ENCODE results near the gene PRLH. TPM values are rescaled to one million over a fixed set of nuclear protein-coding genes. Genes with fewer than 3 reads are reported as not detected.

The PRLH gene, protein sequence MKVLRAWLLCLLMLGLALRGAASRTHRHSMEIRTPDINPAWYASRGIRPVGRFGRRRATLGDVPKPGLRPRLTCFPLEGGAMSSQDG
- not detected for polyA plus RNA-seq (2012; ENCODE audit: insufficient read depth, insufficient read length)

GRCh38 chr2:237566401-237567235 is at the start of gene PRLH:
Gene PRLH (plus strand): TSS chr2:237566574. CDS start chr2:237566574, 0 bp downstream.
- H3K4me3 ChIP-seq (ENCODE audit: low read length): no peak within 1 kb of the TSS
- DNase-seq (ENCODE audit: low read depth, low spot score): no peak

DNA sequence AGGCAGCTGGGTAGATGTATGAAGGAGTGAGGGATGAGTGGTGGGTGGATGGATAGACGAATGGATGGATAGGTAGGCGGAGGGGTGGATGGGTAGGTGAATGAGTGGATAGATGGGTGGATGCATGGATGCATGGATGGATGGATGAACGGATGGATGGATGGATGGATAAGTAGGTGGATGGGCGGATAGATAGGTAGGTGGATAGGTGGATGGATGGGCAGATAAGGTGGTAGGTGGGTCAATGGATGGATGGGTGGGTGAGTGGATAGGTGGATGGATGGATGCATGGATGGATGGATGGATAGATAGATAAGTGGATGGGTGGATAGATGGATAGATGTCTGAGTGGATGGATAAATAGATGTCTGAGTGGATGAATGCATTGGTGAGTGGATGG is 49.2 kb upstream of the PRLH start:
- no peak overlapping the region for H3K4me3 ChIP-seq (ENCODE audit: low read length)
- no peak for DNase-seq (ENCODE audit: low read depth, low spot score)

- no peak overlapping the region for H3K4me3 ChIP-seq (ENCODE audit: low read length)
- DNase-seq (ENCODE audit: low read depth, low spot score): no peak
Measured at GRCh38 chr2:237517990-237518389, 48.4 kb upstream of the PRLH start.

- H3K4me3 ChIP-seq (ENCODE audit: low read length): no peak overlapping the region
- DNase-seq (ENCODE audit: low read depth, low spot score): no peak
Measured at GRCh38 chr2:237519506-237520245, 46.7 kb upstream of the PRLH start.

DNA sequence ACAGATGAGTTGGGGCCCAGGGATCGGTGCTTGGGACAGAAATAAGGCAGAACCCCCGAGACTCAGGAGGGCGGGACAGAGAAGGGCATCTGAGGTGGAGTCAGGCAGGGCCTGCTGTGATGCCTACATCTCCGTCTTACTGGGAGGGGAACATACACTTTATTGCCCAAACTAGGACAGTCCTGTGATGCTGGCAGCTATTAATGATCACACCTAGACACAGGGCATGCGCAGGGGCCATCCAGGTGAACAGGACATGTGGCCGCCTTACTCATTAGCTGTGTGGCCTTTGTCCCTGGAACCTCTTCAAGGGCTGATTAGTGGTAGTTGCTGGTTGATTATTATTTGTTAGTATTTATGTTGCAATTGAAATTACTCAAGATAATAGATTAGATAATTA is 46.1 kb upstream of the PRLH start:
- no peak for DNase-seq (ENCODE audit: low read depth, low spot score)
- H3K4me3 ChIP-seq (ENCODE audit: low read length): no peak overlapping the region

DNA sequence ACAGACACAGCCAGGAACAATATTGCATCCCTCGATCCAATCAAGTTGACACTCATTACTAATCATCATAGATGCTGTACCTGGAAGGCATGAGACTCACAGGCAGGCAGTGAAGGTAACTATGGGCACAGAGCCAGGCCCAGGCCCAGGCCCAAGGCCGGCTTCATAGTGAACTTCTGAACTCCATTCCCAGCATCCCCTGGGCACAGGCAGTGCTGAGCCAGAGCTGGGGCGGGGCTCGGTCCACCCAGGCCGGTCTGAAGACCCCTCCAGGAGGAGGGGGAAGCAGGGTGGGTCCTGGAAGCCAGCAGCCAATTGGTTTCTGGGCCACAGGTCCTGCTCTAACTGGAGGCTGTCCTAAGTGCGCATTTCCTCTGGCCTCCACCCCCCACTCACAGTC is 41.7 kb upstream of the PRLH start:
- DNase-seq (ENCODE audit: low read depth, low spot score): no peak
- no peak overlapping the region for H3K4me3 ChIP-seq (ENCODE audit: low read length)

GRCh38 chr2:237525559-237526157 is 40.7 kb upstream of the PRLH start:
- DNase-seq (ENCODE audit: low read depth, low spot score): no peak
- no peak overlapping the region for H3K4me3 ChIP-seq (ENCODE audit: low read length)

GRCh38 chr2:237527233-237527632 is 39.1 kb upstream of the PRLH start:
- DNase-seq (ENCODE audit: low read depth, low spot score): no peak
- no peak overlapping the region for H3K4me3 ChIP-seq (ENCODE audit: low read length)

DNA sequence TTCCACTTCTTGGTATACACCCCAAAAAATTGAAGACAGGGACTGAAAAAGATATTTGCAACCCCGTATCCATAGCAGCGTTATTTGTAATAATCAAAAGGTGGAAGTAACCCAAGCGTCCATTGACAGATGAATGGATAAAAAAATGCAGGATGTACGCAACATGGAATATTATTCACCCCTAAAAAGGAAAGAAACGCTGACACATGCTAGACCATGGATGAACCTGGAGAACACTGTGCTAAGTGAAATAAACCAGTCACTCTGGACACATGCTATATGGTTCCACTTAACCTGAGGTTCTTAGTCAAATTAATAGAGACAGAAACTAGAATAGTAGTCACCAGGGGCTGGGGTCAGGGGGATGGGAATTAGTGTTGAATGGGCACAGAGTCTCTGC is 38.6 kb upstream of the PRLH start:
- DNase-seq (ENCODE audit: low read depth, low spot score): no peak

GRCh38 chr2:237529452-237530402 is 36.6 kb upstream of the PRLH start:
- DNase-seq (ENCODE audit: low read depth, low spot score): no peak

More for the DNA sequence above, 38.6 kb upstream of the PRLH start:
- H3K4me3 ChIP-seq (ENCODE audit: low read length): no peak overlapping the region

DNA sequence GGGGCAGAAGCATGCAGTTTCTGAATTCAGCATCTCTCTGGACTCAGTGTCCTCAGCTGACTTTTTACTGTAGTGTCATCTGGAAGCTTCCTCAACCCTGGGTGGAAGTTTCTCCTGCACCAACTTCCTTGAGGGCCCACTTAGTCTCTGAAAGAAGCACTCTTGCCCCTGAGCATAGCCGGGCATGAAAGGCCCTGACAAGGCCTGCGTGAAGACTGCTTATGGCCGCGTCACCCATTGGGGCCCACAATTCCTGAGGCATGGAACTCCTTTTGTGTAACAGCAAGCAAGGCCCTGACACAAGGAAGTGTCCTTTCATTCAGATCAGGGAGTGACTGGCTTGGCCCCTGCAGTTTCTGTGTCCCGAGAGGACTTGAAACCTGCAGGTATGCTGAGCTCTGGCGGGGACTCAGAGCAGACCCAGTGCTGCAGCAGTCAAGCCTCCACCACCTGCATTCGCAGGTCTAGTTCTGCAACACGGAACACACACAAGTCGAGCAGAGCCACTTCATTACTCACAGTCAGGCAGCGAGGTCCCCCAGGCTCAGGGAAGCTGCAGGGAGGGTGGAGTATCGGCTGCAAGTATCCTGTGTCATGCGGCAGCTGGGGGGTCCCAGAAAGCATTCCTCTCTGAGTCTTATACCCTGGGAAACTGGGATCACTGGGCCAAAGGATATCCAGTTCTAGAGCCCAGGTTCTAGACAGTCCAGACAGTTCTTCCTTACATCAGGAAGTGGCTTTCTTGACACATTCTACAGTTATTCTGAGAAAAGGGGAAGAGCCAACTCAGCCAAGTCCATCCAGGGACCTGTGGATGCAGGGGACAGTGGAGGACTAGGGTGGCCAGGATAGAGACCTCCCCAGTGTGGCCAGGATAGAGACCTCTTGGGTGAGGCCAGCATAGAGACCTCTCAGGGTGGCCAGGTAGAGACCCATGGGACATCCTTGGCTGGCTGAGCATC is 35.6 kb upstream of the PRLH start:
- no peak for DNase-seq (ENCODE audit: low read depth, low spot score)
- H3K4me3 ChIP-seq (ENCODE audit: low read length): no peak overlapping the region

More at GRCh38 chr2:237529452-237530402, 36.6 kb upstream of the PRLH start:
- no peak overlapping the region for H3K4me3 ChIP-seq (ENCODE audit: low read length)

DNA sequence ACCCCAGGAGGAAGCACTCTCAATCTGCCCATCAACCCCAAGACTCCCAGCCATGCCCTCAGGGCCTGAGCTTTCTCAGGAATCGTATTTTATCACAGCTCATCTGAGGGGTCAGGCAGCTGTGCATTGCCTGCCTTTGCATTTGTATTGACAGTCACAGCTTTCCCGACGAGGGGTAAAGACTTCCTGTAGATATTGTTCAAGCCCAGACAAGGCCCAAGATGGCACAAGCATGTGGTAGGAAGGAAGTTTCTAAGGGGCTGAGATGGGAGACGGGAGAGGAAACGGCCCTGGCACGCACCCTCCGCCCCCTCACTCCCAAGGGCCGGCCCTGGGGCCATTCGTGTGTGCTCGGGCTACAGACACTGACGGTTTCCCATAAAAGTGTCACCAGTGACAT is 34.2 kb upstream of the PRLH start:
- no peak overlapping the region for H3K4me3 ChIP-seq (ENCODE audit: low read length)
- DNase-seq (ENCODE audit: low read depth, low spot score): no peak

GRCh38 chr2:237533668-237534161 is 32.7 kb upstream of the PRLH start:
- H3K4me3 ChIP-seq (ENCODE audit: low read length): no peak overlapping the region
- DNase-seq (ENCODE audit: low read depth, low spot score): no peak

DNA sequence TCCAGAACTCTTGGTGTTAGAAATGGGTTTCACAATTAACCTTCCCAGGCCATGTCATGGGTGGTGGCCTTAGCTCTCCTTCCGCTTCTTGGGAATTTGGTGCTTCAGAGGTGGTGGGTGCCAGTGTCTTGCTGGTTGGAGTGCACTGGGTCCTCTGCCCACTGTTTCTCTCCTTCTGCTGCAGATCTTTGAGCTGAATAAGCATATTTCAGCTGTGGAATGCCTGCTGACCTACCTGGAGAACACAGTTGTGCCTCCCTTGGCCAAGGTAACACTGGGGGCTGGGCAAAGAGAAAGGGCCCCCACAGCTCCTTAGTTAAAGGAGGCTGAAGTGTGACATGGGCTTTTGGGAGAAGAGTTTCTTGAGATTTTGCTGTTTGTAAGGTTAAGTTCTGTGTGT is 32.0 kb upstream of the PRLH start:
- DNase-seq (ENCODE audit: low read depth, low spot score): no peak
- no peak overlapping the region for H3K4me3 ChIP-seq (ENCODE audit: low read length)

- DNase-seq (ENCODE audit: low read depth, low spot score): no peak
- no peak overlapping the region for H3K4me3 ChIP-seq (ENCODE audit: low read length)
Measured at GRCh38 chr2:237535385-237536082, 30.8 kb upstream of the PRLH start.

DNA sequence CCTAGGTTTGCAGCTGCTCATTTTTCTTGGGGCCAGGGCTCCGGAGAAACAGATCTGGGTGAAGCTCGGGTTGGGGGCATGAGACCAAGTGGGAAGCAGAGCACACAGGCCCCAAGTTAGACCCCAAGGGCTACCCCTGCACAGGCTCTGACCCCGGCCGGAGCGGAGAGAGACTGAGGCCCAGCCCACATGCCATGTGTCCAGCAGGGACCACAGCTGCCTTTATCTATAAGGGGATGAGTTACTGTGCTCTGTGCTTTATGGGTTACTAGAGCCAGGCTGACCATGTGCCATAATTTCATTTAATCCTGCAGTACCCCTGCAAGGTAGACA is 30.3 kb upstream of the PRLH start:
- H3K4me3 ChIP-seq (ENCODE audit: low read length): no peak overlapping the region
- DNase-seq (ENCODE audit: low read depth, low spot score): no peak

DNA sequence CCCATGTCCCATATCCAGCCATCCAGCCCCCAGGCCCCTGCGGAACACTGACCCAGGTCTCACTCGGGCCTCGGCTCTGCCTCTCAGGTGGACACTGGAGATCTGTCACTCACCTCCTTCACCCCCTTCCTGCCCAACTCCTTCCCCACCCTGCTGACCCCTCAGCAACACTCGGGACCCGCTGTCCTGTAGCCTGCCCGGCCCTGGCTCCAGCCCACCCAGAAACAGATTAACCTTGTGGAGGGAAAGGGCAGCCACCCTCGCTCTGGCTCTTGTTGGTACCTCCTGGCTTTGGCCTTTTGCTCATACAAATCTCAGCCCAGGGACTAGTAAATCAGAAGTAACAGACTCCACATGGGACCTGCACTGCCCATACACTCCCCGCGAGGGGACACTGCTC is 29.8 kb upstream of the PRLH start:
- no peak for DNase-seq (ENCODE audit: low read depth, low spot score)
- H3K4me3 ChIP-seq (ENCODE audit: low read length): no peak overlapping the region
